ENCODE data around the gene DHH. TPM values are rescaled to one million over a fixed set of nuclear protein-coding genes. Genes with fewer than 3 reads are reported as not detected.

DHH gene
- polyA plus RNA-seq, 3 donors = 0.25 to 0.44 (median 0.33) TPM

Other genes with a start within 250 kb of the DHH start
- gene DDX23, start 242.6 kb downstream of the DHH start, polyA plus RNA-seq (ENCODE audit: insufficient read length in 3 of 3) = 100 to 1,000 TPM; 106 to 118 (median 106) TPM
- gene RND1, start 228.9 kb downstream of the DHH start, polyA plus RNA-seq (ENCODE audit: insufficient read length in 3 of 3) = 1 to 10 TPM; 2.2 to 4.6 (median 3.6) TPM
- 10 to 100 TPM; 10.9 to 15.0 (median 12.2) TPM for gene FKBP11, start 169.3 kb downstream of the DHH start, polyA plus RNA-seq (ENCODE audit: insufficient read length in 3 of 3)
- 100 to 1,000 TPM; 129 to 153 (median 147) TPM for gene ARF3, start 137.3 kb downstream of the DHH start, polyA plus RNA-seq (ENCODE audit: insufficient read length in 3 of 3)
- gene WNT10B, start 123.1 kb downstream of the DHH start, polyA plus RNA-seq (ENCODE audit: insufficient read length in 3 of 3) = under 1 TPM in 2 of 3 donors, not detected in 1; 0.11 to 0.14 TPM
- not detected for gene WNT1, start 116.5 kb downstream of the DHH start, polyA plus RNA-seq (ENCODE audit: insufficient read length in 3 of 3)
- gene DDN, start 95.4 kb downstream of the DHH start, polyA plus RNA-seq (ENCODE audit: insufficient read length in 3 of 3) = 10 to 100 TPM; 76.0 to 85.9 (median 81.6) TPM
- gene PRKAG1, start 76.0 kb downstream of the DHH start, polyA plus RNA-seq (ENCODE audit: insufficient read length in 3 of 3) = 10 to 100 TPM; 80.8 to 89.0 (median 84.1) TPM
- 10 to 100 TPM; 38.5 to 43.8 (median 42.3) TPM for gene KMT2D, start 34.0 kb downstream of the DHH start, polyA plus RNA-seq (ENCODE audit: insufficient read length in 3 of 3)
- 1 to 10 TPM; 1.7 to 1.8 (median 1.8) TPM for gene RHEBL1, start 24.8 kb downstream of the DHH start, polyA plus RNA-seq (ENCODE audit: insufficient read length in 3 of 3)
- 10 to 100 TPM; 49.5 to 69.1 (median 57.0) TPM for gene LMBR1L, start 16.0 kb upstream of the DHH start, polyA plus RNA-seq (ENCODE audit: insufficient read length in 3 of 3)
- gene TUBA1B, start 36.6 kb upstream of the DHH start, polyA plus RNA-seq (ENCODE audit: insufficient read length in 3 of 3) = 1,000 to 10,000 TPM; 1,080 to 1,130 (median 1,124) TPM
- 100 to 1,000 TPM; 429 to 512 (median 485) TPM for gene TUBA1A, start 94.3 kb upstream of the DHH start, polyA plus RNA-seq (ENCODE audit: insufficient read length in 3 of 3)
- gene TUBA1C, start 170.3 kb upstream of the DHH start, polyA plus RNA-seq (ENCODE audit: insufficient read length in 3 of 3) = 100 to 1,000 TPM; 142 to 183 (median 163) TPM
- gene PRPH, start 200.3 kb upstream of the DHH start, polyA plus RNA-seq (ENCODE audit: insufficient read length in 3 of 3) = under 1 TPM; 0.17 to 0.28 (median 0.27) TPM
- gene TROAP, start 228.5 kb upstream of the DHH start, polyA plus RNA-seq (ENCODE audit: insufficient read length in 3 of 3) = 10 to 100 TPM; 16.1 to 18.2 (median 17.6) TPM
- 1 to 10 TPM in 1 of 3 donors, under 1 TPM in 2; 0.94 to 1.5 (median 0.99) TPM for gene C1QL4, start 242.4 kb upstream of the DHH start, polyA plus RNA-seq (ENCODE audit: insufficient read length in 3 of 3)